Sigmoid colon (tissue), 7 donors: ENCODE results near the gene FKBP11. TPM values are rescaled to one million over a fixed set of nuclear protein-coding genes. Genes with fewer than 3 reads are reported as not detected.
A peak's percentile ranks its signal among the peaks of the same experiment; 100 is the strongest.
"Not testable (repeated sequence)": the region's sequence is repeated elsewhere in the genome, so short reads cannot be mapped to it uniquely, and the experiment has no call there.

ENCODE experiments used
- DNase-seq: peaks from one replicate; pipeline ENCODE4 v3.0.0-alpha.2; 2019
- H3K27ac ChIP-seq, 4 donors: fragments of 200-600 bp; sonication (generic); one replicate each; pipeline ENCODE4 v1.5.1; 2016 to 2019; ENCODE audit warnings: mild to moderate bottlenecking in 1 of 4
- H3K27me3 ChIP-seq, 3 donors: fragments of 200-600 bp; sonication (generic); one replicate each; pipeline ENCODE4 v1.5.1; 2019; ENCODE audit warnings: mild to moderate bottlenecking in 1 of 3
- H3K36me3 ChIP-seq, 4 donors: fragments of 200-600 bp; sonication (generic); one replicate each; pipeline ENCODE4 v1.5.1; 2016 to 2019
- H3K4me1 ChIP-seq, 4 donors: fragments of 200-600 bp; sonication (generic); one replicate each; pipeline ENCODE4 v1.5.1; 2017 to 2019
- H3K4me3 ChIP-seq, 4 donors: fragments of 200-600 bp; sonication (generic); one replicate each; pipeline ENCODE4 v1.5.1; 2017 to 2019; ENCODE audit warnings: mild to moderate bottlenecking in 2 of 4, moderate library complexity in 1 of 4
- H3K9me3 ChIP-seq, 4 donors: fragments of 200-600 bp in 3 of 4; sonication (generic) in 3 of 4; one replicate each; pipeline versions ENCODE4 v1.5.1 to v1.6.1; 2013 to 2019
- CTCF ChIP-seq, 4 experiments: fragments of 450-650 bp in 3 of 4; fragments of 200-600 bp in 1 of 4; IDR thresholded peaks; one replicate each; pipeline ENCODE4 v1.5.1; 2016 to 2019; ENCODE audit warnings: antibody characterized with exemption in 4 of 4, mild to moderate bottlenecking in 3 of 4, moderate library complexity in 2 of 4
- EP300 ChIP-seq, 4 donors: sonication (generic); formaldehyde crosslinking; IDR thresholded peaks; one replicate each; pipeline ENCODE4 v1.6.1; 2017; ENCODE audit warnings: antibody characterized with exemption in 4 of 4
- POLR2A ChIP-seq, 2 donors: fragments of 450-650 bp; IDR thresholded peaks; one replicate each; pipeline ENCODE4 v1.6.1; 2016; ENCODE audit warnings: antibody characterized with exemption in 2 of 2, mild to moderate bottlenecking in 2 of 2, moderate library complexity in 2 of 2
- POLR2AphosphoS5 ChIP-seq, 4 donors: sonication (generic); formaldehyde crosslinking; IDR thresholded peaks; one replicate each; pipeline ENCODE4 v1.6.1; 2017; ENCODE audit warnings: antibody characterized with exemption in 4 of 4
- WGBS, 2 donors: extraction: QIAGEN DNeasy Blood & Tissue Kit; methylation state at CpG; one replicate each; pipeline ENCODE4 v1.1.7; 2013; 5-methylcytosine and 5-hydroxymethylcytosine counted together
- intact Hi-C: fragments of 100-400 bp; cut with DNase I; formaldehyde crosslinking; loops from one replicate; pipeline ENCODE4 v1.15.1; 2023
- polyA plus RNA-seq, 3 donors: library from polyadenylated mRNA; stranded (reverse); fragments of 200-250 nt; gene quantifications; one replicate each; pipeline ENCODE4 v1.2.3, GENCODE V29; 2013
- total RNA-seq, 4 donors: library from RNA; depleted of rRNA; stranded (reverse); fragments of >200 nt; gene quantifications; one replicate each; pipeline ENCODE4 v1.1.0, GENCODE V29; 2016
- donor health status: healthy with polysubstance abuse.
- donor health status: Bipolar disorder and iron deficiency.
- donor health status: healthy.

The FKBP11 gene
- total and polyA plus RNA-seq, 7 donors: 4.6 to 50.2 (median 7.5) TPM

DNA sequence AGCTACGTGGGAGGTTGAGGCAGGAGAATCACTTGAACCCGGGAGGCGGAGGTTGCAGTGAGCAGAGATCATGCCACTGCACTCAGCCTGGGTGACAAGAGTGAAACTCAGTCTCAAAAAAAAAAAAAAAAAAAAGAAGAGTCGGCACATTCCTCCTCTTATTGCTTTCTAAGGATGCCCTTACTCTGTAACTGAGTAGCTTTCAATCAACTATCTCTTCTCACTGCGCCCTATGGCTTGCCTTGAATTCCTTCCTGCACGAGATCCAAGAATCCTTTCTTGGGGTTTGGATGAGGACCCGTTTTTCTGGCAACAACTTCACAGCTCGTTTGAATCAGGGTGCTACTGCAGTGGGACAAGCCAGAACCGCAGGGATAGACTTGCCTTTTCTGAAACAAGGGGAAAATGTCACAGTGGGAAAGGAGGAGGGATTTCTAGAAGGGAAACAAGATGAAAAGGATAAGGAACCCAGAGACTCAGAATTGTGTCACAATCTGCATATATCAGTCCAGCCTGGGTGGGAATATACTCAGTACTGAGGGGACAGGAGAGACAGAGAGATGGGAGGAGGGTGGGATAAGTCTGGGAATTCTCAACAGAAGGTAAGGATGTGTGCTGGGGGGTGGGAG lies 43.5 kb downstream of the FKBP11 start:
- Histone ChIP-seq H3K4me1 (peaks cover 0 to 9% (median 4%) of the 10 kb centered on the region in 4 donors), H3K36me3 (no peaks in the 10 kb centered on the region), H3K27ac (peak overlapping the region in 1 of 4 donors; percentile 20), H3K27me3 (peaks cover 0 to 12% (median 2%) of the 10 kb centered on the region in 3 donors), H3K9me3 (no peaks in the 10 kb centered on the region), H3K4me3 (peak overlapping the region in 2 of 4 donors; percentile 2 to 21)
- no peak for DNase-seq
- TF ChIP-seq EP300 (IDR thresholded peaks at IDR 0.05): no peak
- TF ChIP-seq POLR2A (IDR thresholded peaks at IDR 0.05): no peak
- TF ChIP-seq CTCF (IDR thresholded peaks at IDR 0.05): no peak
- TF ChIP-seq POLR2AphosphoS5 (IDR thresholded peaks at IDR 0.05): no peak
- 61 to 77% methylated on average over 9 of the region's 9 CpGs for WGBS, 2 donors
- intact Hi-C loops: no loop called here

- TF ChIP-seq EP300 (IDR thresholded peaks at IDR 0.05) (no peak), POLR2AphosphoS5 (IDR thresholded peaks at IDR 0.05) (no peak), POLR2A (IDR thresholded peaks at IDR 0.05) (no peak), CTCF (IDR thresholded peaks at IDR 0.05) (no peak)
- H3K27me3 ChIP-seq: peaks cover 0 to 12% (median 2%) of the 10 kb centered on the region in 3 donors
- peaks cover 0 to 9% (median 4%) of the 10 kb centered on the region in 4 donors for H3K4me1 ChIP-seq
- no peaks in the 10 kb centered on the region for H3K9me3 ChIP-seq
- no peaks in the 10 kb centered on the region for H3K36me3 ChIP-seq
- intact Hi-C loops: no loop called here
- no peak overlapping the region for H3K27ac ChIP-seq
- 76 to 84% methylated on average over 9 of the region's 9 CpGs for WGBS, 2 donors
- H3K4me3 ChIP-seq: no peak overlapping the region
- no peak for DNase-seq
Observed at GRCh38 chr12:48880647-48881046, 44.6 kb downstream of the FKBP11 start.

DNA sequence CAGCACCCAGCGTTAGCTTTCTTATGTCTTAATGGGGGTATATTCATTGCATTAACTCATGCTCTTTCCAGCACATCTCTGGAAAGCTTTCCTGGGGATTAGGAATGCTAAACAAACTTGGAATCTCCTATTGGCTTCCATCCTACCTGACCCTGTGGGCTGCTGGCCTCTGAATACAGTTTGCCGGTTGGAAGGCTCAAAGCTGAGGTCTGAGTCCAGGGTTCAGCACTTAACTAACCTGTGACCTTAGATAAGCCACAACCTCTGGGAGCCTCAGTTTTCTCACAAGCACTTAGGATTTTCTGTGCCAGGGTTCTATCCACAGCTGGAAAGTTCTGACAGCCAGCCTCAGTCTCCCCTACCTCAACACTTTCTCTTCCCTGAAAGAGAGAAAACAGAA lies 46.7 kb downstream of the FKBP11 start:
- peaks cover 0 to 9% (median 4%) of the 10 kb centered on the region in 4 donors for H3K4me1 ChIP-seq
- no peak overlapping the region for H3K27ac ChIP-seq
- no peaks in the 10 kb centered on the region for H3K36me3 ChIP-seq
- peaks cover 0 to 10% (median 2%) of the 10 kb centered on the region in 3 donors for H3K27me3 ChIP-seq
- H3K9me3 ChIP-seq: no peaks in the 10 kb centered on the region
- TF ChIP-seq CTCF (IDR thresholded peaks at IDR 0.05) (no peak), POLR2A (IDR thresholded peaks at IDR 0.05) (no peak), POLR2AphosphoS5 (IDR thresholded peaks at IDR 0.05) (no peak)
- DNase-seq: no peak
- intact Hi-C loops: no loop called here
- WGBS, 2 donors: 88 to 91% methylated on average over 2 of the region's 2 CpGs
- no peak overlapping the region for H3K4me3 ChIP-seq

GRCh38 chr12:48875944-48876515 lies 49.3 kb downstream of the FKBP11 start:
- no peaks in the 10 kb centered on the region for H3K36me3 ChIP-seq
- H3K27ac ChIP-seq: no peak overlapping the region
- H3K9me3 ChIP-seq: no peaks in the 10 kb centered on the region
- 91 to 95% methylated on average over 4 of the region's 4 CpGs for WGBS, 2 donors
- H3K4me1 ChIP-seq: no peaks in the 10 kb centered on the region
- intact Hi-C loops: no loop called here
- no peak for DNase-seq
- no peak overlapping the region for H3K4me3 ChIP-seq
- no peak for TF ChIP-seq CTCF (IDR thresholded peaks at IDR 0.05)
- TF ChIP-seq POLR2AphosphoS5 (IDR thresholded peaks at IDR 0.05): no peak
- TF ChIP-seq EP300 (IDR thresholded peaks at IDR 0.05): no peak
- no peak for TF ChIP-seq POLR2A (IDR thresholded peaks at IDR 0.05)
- H3K27me3 ChIP-seq: peaks cover 0 to 4% (median 0%) of the 10 kb centered on the region in 3 donors

GRCh38 chr12:48873534-48873933 lies 51.8 kb downstream of the FKBP11 start:
- H3K4me1 ChIP-seq, DNase-seq, H3K4me3 ChIP-seq, H3K27me3 ChIP-seq, intact Hi-C loops, H3K36me3 ChIP-seq, H3K9me3 ChIP-seq, H3K27ac ChIP-seq: not testable (repeated sequence)
- 55 to 76% methylated on average over 8 of the region's 8 CpGs for WGBS, 2 donors
